Cardiac muscle cell (in vitro differentiated cells and primary cell): ENCODE data around the gene NPDC1. TPM values are rescaled to one million over a fixed set of nuclear protein-coding genes. Genes with fewer than 3 reads are reported as not detected.

ENCODE experiments used
- DNase-seq, 2 donors: peaks; one replicate each; pipeline versions ENCODE4 v3.0.0 to v3.0.0-alpha.2; 2010 to 2017; ENCODE audit warnings: low read depth in 1 of 2, low spot score in 1 of 2
- H3K27ac ChIP-seq: fragments of 200-600 bp; sonication (generic); 2 replicates; pipeline ENCODE4 v1.5.1; 2016
- H3K27me3 ChIP-seq: fragments of 200-600 bp; sonication (generic); 2 replicates; pipeline ENCODE4 v1.6.0; 2016; ENCODE audit warnings: control low read depth
- H3K36me3 ChIP-seq: fragments of 200-600 bp; sonication (generic); 2 replicates; pipeline ENCODE4 v1.5.1; 2016; ENCODE audit warnings: control low read depth
- H3K4me1 ChIP-seq: fragments of 200-600 bp; sonication (generic); 2 replicates; pipeline ENCODE4 v1.8.1; 2017; ENCODE audit warnings: low read depth, mild to moderate bottlenecking, mixed run types
- H3K4me3 ChIP-seq: fragments of 200-600 bp; sonication (generic); 2 replicates; pipeline ENCODE4 v1.5.1; 2016; ENCODE audit warnings: mild to moderate bottlenecking
- H3K9me3 ChIP-seq: fragments of 200-600 bp; sonication (generic); 2 replicates; pipeline ENCODE4 v1.5.1; 2017; ENCODE audit warnings: low read depth, mild to moderate bottlenecking, control low read depth
- CTCF ChIP-seq: IDR thresholded peaks from 2 replicates; pipeline ENCODE4 v1.5.1; 2012; ENCODE audit warnings: low read depth, mild to moderate bottlenecking, low read length
- polyA plus RNA-seq: library from polyadenylated mRNA; unstranded; fragments of >200 nt; fragmentation: Nextera tagmentation; extraction: Ambion mirVana; gene quantifications from 2 replicates; pipeline ENCODE4 v1.2.1, GENCODE V29; 2016
- total RNA-seq: library from RNA; depleted of rRNA; stranded (reverse); fragments of >200 nt; gene quantifications from 2 replicates; pipeline ENCODE4 v1.2.3, GENCODE V29; 2016

NPDC1 gene
- total and polyA plus RNA-seq, 2 experiments from 2014 or later = 65.1 to 94.9 TPM

- Histone ChIP-seq H3K4me3 (no peak overlapping the region), H3K9me3 (no peaks in the 10 kb centered on the region), H3K27me3 (peaks cover 86% of the 10 kb centered on the region)
Observed at GRCh38 chr9:137048655-137049543, 2.9 kb upstream of the NPDC1 start.

DNA sequence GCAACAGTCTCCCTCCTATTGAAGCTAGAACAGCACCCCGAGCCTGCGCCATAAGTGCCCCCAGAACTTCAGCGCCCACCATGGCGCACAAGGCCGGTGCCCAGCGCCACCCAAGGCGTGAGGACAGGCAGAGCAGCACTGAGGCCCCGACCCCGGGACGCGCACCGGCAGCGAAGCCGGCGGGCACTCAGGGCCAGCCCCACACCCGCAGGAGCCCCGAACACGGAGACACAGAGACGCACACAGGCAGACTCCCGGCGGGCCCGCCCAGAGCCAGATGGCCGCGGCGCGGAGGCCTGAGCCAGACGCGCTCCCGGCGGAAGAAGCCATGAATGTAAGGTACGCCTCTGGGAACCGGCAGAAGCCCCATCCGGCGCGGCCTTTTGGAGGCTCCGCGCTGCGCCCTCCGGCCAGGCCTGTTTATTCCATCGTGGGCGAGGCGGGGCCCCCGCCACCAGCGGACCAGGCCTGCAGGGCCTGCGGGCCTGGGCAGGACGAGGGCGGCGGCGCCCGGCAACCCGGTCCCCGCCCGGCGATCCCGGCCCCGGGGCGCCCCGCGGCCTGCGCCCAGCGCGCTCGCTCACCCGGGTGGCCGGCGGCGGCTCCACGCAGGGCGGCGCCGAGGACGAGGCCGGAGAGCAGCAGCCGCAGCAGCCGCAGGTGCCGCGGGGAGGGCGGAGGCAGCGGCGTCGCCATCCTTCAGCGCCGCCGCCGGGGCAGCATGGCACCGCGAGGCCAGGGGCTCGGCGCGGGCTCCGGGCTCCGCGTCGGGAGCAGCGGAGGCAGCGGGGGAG is 486 bp downstream of the NPDC1 start:
- no peaks in the 10 kb centered on the region for H3K9me3 ChIP-seq
- DNase-seq = peak; percentile 55 to 62
- no peak overlapping the region for H3K27ac ChIP-seq
- H3K4me3 ChIP-seq = peak overlapping the region; percentile 76
- peaks cover 60% of the 10 kb centered on the region for H3K27me3 ChIP-seq
- no peaks in the 10 kb centered on the region for H3K36me3 ChIP-seq
- H3K4me1 ChIP-seq = peaks cover 5% of the 10 kb centered on the region
- TF ChIP-seq CTCF = no peak

More at GRCh38 chr9:137048655-137049543, 2.9 kb upstream of the NPDC1 start:
- Histone ChIP-seq H3K27ac (no peak overlapping the region), H3K36me3 (no peaks in the 10 kb centered on the region), H3K4me1 (peaks cover 5% of the 10 kb centered on the region)
- no peak for DNase-seq
- no peak for TF ChIP-seq CTCF

DNA sequence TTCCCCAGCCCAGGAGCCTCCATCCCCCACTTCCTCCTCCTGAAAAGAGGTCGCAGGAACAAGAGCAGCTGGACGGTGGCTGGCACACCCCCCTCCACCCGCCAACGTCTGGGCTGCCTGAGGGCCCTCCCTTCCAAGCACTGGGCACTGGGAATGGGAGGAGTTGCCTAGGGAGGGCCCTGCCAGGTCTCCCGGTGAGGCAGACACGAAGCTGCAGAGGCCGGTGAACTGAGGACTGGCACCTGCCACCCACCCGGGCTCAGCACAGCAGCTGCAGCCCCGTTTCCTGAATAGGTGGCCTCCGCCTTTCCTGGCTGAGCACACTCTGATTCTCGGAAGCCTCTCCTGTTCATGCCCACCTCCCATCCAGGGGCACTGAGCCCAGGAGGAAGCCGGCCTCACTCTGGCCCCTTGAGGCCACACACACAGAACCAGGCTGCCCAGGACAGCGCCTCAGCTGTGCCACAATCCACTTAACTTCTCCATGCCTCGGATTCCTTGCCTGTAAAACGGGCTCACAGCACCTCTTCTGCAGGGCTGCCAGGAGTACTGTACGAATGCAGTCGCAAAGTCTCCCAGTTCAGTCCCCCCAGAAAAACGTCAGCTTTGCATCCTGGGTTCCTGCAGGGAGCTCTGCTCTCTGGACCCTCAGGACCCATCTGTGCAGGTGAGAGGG is 1.3 kb downstream of the NPDC1 start:
- peaks cover 51% of the 10 kb centered on the region for H3K27me3 ChIP-seq
- H3K36me3 ChIP-seq = no peaks in the 10 kb centered on the region
- H3K27ac ChIP-seq = no peak overlapping the region
- no peak for TF ChIP-seq CTCF
- peak overlapping the region; percentile 76 for H3K4me3 ChIP-seq
- DNase-seq = no peak
- no peaks in the 10 kb centered on the region for H3K9me3 ChIP-seq
- H3K4me1 ChIP-seq = peaks cover 5% of the 10 kb centered on the region

GRCh38 chr9:137044037-137044436 is 1.9 kb downstream of the NPDC1 start:
- no peak overlapping the region for H3K4me3 ChIP-seq
- no peaks in the 10 kb centered on the region for H3K9me3 ChIP-seq
- H3K4me1 ChIP-seq = peaks cover 5% of the 10 kb centered on the region
- H3K27me3 ChIP-seq = peaks cover 45% of the 10 kb centered on the region
- DNase-seq = no peak
- no peaks in the 10 kb centered on the region for H3K36me3 ChIP-seq
- H3K27ac ChIP-seq = no peak overlapping the region
- no peak for TF ChIP-seq CTCF
